Adipose tissue (tissue), 3 donors: Measurements from ENCODE around the gene FAM25G. TPM values are rescaled to one million over a fixed set of nuclear protein-coding genes. Genes with fewer than 3 reads are reported as not detected.
"Not testable (repeated sequence)": the region's sequence is repeated elsewhere in the genome, so short reads cannot be mapped to it uniquely, and the experiment has no call there.

Experiments
- H3K27ac ChIP-seq: one replicate; pipeline ENCODE4 v1.5.1; 2013; ENCODE audit warnings: low read depth, low read length
- WGBS, 3 donors: extraction: QIAGEN DNeasy Blood & Tissue Kit; methylation state at CpG; one replicate each; pipeline ENCODE4 v1.1.7; 2013; 5-methylcytosine and 5-hydroxymethylcytosine counted together
- polyA plus RNA-seq, 3 donors: library from polyadenylated mRNA; stranded (reverse); fragments of 200-250 nt; gene quantifications; one replicate each; pipeline ENCODE4 v1.2.3, GENCODE V29; 2013
- donor health status: healthy with polysubstance abuse.
- donor health status: Bipolar disorder and iron deficiency.
- donor health status: healthy.

The FAM25G gene
- polyA plus RNA-seq, 3 donors = not detected

DNA sequence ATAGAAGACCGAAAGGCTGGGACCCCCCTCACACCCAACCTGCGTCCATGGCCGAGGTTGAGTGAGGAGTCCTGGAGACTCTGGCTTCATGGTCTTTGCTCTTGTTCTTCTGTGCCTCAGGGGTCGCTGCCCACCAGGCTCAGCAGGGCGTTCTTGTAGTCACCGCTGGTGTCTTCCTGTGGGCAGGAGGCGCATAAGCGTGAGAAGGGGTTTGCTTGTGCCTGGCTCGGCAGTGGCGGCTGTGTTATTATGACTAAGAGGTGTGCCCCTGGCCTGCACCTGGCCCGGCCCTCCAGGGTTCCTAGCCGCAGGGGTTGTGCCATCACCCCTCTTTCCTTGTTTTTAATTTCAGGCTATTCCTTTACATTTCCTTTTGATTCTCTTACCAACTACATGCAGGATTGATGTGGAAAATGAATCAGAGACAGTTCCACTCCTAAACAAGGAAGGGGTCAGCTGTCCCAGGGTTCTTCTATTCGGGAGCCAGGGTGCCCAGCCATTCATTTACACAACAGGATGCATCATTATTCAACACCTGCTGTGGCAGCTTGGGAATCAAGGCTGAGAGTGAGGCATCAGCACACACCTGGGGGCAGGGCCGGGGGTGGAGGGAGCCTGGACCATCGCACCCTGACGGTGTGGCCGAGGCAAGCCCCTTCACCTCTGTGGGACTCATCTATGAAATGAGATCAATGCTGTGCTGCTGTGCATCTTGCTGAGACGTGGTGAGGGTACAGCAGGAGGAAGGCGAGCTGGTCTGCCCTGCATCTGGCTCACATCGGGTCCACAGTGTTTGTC, 22.6 kb downstream of the FAM25G start:
- WGBS, 3 donors = 87 to 91% (median 89%) methylated on average over 12 to 15 of the region's 20 CpGs
- H3K27ac ChIP-seq = not testable (repeated sequence)

DNA sequence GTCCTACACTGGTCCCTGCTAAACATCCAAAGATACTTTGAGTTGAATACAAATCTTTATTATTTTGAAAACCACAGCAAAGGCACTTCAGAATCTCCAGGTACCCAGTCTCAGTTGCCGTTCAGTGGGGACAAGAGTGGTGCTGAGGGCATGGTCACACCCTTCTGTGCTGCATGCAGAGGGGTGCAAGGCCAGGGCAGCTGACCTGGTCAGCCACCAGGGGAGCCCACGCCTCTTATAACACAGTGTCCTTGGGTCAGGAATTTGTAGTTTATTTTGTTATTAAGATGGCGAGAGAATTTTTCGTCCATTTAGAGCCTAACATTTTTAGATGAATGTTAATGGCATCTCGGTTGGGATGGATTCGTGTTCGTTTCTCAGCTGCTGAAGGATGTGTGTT, 23.5 kb downstream of the FAM25G start:
- H3K27ac ChIP-seq = not testable (repeated sequence)
- WGBS, 3 donors = 83 to 92% (median 92%) methylated on average over 4 to 5 of the region's 7 CpGs

DNA sequence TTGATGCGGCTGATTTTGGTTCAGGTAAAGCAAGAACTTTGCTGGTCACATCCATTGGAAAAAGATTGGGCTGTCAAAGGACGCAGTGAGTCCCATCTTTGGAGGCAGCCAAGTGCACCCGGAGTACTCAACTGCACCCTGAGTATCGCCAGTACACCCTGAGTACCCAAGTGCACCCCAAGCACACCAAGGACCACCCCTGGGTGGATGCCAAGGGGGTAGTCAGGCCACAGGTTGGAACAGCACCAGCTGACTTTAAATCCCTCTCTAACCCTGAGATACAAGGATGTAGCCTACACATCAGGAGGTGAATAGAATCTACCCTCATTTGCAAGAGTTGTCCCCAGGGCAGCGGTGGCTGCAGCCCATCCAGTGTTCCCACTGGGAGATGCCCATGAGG, 24.0 kb downstream of the FAM25G start:
- WGBS, 3 donors = 83 to 96% (median 94%) methylated on average over 3 to 4 of the region's 5 CpGs
- not testable (repeated sequence) for H3K27ac ChIP-seq

GRCh38 chr10:47465216-47465917, 26.1 kb downstream of the FAM25G start:
- WGBS, 3 donors = 50 to 71% (median 58%) methylated on average over 13 to 14 of the region's 14 CpGs
- not testable (repeated sequence) for H3K27ac ChIP-seq

DNA sequence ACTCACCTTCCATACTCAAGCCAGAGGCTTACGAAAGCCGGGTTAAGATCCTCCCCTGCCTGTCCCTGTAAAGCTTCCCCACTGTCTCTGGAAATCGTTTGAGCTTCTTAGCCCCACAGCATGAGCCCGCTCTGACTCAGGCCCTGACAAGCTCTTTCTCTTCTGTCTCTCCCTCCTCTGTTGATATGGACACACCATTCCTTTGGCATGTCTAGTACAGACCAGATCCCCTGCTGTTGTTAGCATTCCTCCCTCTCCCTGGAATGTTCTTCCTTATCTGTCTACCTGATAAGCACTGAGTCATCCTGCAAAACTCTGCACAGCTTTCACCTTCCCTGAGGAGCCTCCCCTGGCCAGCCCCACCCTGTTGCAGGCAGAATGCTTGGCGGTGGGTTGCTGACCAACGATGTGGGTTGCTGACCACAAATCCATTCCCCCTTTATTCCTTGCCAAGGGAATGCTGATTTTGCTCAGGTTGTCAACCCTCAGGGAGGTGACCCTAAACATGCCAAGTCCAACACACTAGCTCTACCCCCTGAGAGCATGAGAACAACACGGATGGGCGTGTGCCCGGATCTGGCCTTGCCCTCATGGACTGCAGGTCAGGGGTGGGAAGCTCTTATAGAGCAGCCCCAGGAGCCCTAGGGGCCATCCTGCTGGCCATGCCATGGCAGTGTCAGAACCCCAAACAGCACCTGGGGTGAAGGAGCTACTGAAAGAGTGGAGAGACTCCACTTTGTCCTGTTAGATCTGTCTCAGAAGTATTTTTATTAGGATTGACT, 28.7 kb downstream of the FAM25G start:
- H3K27ac ChIP-seq = not testable (repeated sequence)
- WGBS, 3 donors = 83 to 100% (median 97%) methylated on average over 1 to 3 of the region's 9 CpGs

GRCh38 chr10:47461261-47461687, 30.2 kb downstream of the FAM25G start:
- not testable (repeated sequence) for H3K27ac ChIP-seq

DNA sequence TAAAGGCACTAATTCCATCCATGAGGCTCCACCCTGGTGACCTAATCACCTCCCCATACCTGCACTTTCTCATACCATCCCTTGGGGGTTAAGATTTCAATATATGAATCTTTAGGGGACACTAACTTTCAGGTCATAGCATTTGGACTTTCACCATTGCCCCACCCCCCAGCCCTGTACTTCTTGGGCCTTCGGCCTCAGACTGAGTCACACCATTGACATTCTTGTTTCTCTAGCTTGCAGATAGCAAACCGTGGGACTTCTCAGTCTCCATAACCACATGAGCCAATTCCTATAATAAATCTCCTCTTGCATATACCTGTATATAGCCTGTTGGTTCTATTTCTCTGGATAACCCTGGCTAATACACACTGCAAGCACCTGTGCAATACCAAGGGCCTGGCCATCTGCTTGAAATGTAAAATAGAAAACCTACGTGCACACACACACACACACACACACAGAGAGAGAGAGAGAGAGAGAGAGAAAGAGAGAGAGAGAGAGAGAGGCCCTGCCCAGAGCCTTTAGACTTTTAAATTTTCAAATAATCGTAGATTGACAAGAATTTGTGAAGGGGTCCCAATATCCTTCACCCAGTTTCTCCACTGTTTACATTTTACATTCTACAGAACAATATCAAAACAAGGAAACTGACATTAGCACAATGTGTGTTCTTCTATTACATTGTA, 32.9 kb downstream of the FAM25G start:
- WGBS, 3 donors = 78 to 81% (median 79%) methylated on average over 4 of the region's 4 CpGs
- H3K27ac ChIP-seq = no peak overlapping the region

More at GRCh38 chr10:47461261-47461687, 30.2 kb downstream of the FAM25G start:
- WGBS, 3 donors = 2 to 4% (median 2%) methylated on average over 15 to 27 of the region's 37 CpGs

DNA sequence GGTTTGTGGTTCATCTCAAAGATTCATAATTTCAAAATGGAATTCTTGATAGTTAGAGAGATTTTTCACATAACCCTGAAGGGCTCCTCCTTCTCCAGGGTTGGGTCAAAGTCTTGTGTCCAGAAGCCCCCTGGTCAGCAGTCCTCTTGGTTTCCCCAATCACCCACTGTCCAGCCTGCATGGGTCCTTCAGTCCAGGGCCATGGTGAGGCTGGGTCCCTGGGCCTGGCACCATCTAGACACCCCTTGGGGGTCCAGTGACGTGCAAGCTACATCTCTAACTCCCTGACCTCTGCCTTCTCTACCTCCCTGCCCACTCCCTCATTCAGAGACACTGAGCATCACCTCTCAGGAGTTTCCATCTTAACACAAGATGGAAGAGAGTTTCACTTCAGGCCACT, 33.7 kb downstream of the FAM25G start:
- WGBS, 3 donors = 78 to 96% (median 91%) methylated on average over 1 of the region's 1 CpG
- H3K27ac ChIP-seq = no peak overlapping the region

GRCh38 chr10:47457528-47457820, 34.0 kb downstream of the FAM25G start:
- no peak overlapping the region for H3K27ac ChIP-seq
- 92 to 100% (median 93%) methylated on average over 1 of the region's 1 CpG for WGBS, 3 donors

GRCh38 chr10:47456794-47457527, 34.5 kb downstream of the FAM25G start:
- H3K27ac ChIP-seq = no peak overlapping the region
- 63 to 91% (median 83%) methylated on average over 6 of the region's 6 CpGs for WGBS, 3 donors

GRCh38 chr10:47456079-47456785, 35.3 kb downstream of the FAM25G start:
- 69 to 83% (median 77%) methylated on average over 8 of the region's 8 CpGs for WGBS, 3 donors
- no peak overlapping the region for H3K27ac ChIP-seq

DNA sequence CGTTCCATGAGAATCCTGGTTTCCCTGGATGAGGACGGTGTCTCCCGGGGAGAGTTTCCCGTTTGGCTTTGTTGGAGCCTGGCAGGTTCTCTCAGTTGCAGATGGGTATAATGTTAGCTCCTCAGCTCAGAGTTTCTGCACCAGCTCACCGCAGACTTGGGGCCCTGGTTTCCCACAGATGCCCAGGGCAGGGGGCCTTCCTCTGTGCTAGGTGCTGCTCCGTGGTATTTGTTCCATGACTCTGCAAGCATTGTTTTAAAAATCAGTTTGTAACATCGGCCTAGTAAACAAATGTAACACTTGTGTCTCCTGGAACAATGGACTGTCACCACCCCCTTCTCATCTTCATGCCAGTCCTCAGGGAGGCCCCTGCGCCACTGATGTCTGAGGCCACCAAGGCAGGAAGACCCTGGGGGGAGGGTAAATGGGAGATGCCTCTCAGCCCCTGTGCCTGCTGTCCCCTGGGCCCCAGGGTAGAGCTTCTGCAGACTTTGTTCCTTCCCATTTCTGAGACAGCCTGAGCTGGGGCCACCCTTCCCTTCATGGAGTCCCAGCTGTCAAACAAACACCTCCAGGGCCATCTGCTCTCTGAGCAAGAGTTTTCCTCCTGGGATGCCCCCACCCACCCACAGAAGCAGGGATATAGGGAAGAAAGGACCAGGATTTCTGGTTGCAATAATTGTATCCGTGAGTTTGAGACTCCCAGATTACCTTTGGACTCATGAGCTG, 36.0 kb downstream of the FAM25G start:
- H3K27ac ChIP-seq = not testable (repeated sequence)
- 71 to 79% (median 71%) methylated on average over 9 of the region's 9 CpGs for WGBS, 3 donors

DNA sequence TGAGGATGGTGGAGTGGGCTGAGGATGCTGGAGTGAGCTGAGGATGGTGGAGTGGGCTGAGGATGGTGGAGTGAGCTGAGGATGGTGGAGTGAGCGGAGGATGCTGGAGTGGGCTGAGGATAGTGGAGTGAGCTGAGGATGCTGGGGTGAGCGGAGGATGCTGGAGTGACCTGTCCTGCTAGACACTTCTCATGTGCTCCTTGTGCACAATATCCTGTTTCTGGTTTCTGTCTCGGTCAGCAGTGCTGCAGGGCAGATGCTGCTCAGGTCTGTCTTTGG, 36.8 kb downstream of the FAM25G start:
- H3K27ac ChIP-seq = no peak overlapping the region
- 82 to 93% (median 85%) methylated on average over 3 of the region's 3 CpGs for WGBS, 3 donors

- 77 to 81% (median 79%) methylated on average over 10 of the region's 10 CpGs for WGBS, 3 donors
- H3K27ac ChIP-seq = no peak overlapping the region
Observed at GRCh38 chr10:47454008-47454779, 37.3 kb downstream of the FAM25G start.

GRCh38 chr10:47453141-47454007, 38.1 kb downstream of the FAM25G start:
- WGBS, 3 donors = 58 to 67% (median 67%) methylated on average over 7 of the region's 7 CpGs
- H3K27ac ChIP-seq = no peak overlapping the region
